ENCODE measurements around the gene PPTC7. TPM values are rescaled to one million over a fixed set of nuclear protein-coding genes. Genes with fewer than 3 reads are reported as not detected.
"Not testable (repeated sequence)": the region's sequence is repeated elsewhere in the genome, so short reads cannot be mapped to it uniquely, and the experiment has no call there.

Gene PPTC7
- total RNA-seq, 4 donors from 2014 or later: 3.6 to 34.1 (median 21.1) TPM

DNA sequence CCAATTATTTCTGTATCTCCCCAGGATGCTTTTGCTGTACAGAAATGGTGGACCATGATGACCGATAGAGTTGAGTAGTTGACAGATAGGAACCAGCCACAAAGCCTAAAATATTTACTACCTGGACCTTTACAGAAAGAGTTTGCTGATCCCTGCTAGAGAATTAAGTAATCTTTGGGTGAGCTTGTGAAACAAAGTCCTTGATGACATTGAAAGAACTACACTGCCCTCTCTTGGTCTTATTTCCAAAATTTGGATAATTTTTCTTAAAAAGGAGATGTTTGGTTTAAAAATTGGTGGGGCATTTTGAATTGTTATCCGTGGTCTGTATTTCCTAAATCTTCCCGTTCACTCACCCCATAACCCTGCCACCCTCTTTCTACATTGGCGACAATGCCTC lies 17.1 kb upstream of the PPTC7 start:
- intact Hi-C loops (cut with DNase I; ENCODE audit: low total_unique reads): loop anchor here (5.0 kb wide), 1 partner anchor 88 kb away; no protein-coding TSS in a partner anchor
- Histone ChIP-seq H3K27ac (no peak overlapping the region), H3K9me3 (no peaks in the 10 kb centered on the region), H3K4me3 (no peak overlapping the region), H3K27me3 (no peaks in the 10 kb centered on the region), H3K4me1 (no peaks in the 10 kb centered on the region), H3K36me3 (no peaks in the 10 kb centered on the region)
- DNase-seq: no peak
- TF ChIP-seq POLR2A (IDR thresholded peaks at IDR 0.05): no peak
- TF ChIP-seq, protein P1, sequence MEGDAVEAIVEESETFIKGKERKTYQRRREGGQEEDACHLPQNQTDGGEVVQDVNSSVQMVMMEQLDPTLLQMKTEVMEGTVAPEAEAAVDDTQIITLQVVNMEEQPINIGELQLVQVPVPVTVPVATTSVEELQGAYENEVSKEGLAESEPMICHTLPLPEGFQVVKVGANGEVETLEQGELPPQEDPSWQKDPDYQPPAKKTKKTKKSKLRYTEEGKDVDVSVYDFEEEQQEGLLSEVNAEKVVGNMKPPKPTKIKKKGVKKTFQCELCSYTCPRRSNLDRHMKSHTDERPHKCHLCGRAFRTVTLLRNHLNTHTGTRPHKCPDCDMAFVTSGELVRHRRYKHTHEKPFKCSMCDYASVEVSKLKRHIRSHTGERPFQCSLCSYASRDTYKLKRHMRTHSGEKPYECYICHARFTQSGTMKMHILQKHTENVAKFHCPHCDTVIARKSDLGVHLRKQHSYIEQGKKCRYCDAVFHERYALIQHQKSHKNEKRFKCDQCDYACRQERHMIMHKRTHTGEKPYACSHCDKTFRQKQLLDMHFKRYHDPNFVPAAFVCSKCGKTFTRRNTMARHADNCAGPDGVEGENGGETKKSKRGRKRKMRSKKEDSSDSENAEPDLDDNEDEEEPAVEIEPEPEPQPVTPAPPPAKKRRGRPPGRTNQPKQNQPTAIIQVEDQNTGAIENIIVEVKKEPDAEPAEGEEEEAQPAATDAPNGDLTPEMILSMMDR (IDR thresholded peaks at IDR 0.05): peak; percentile 50 to 80 (median 64)

- DNase-seq: no peak
- no peaks in the 10 kb centered on the region for H3K27me3 ChIP-seq
- intact Hi-C loops (cut with DNase I; ENCODE audit: low total_unique reads): no loop called here
Observed at GRCh38 chr12:110599334-110599733, 16.2 kb upstream of the PPTC7 start.

DNA sequence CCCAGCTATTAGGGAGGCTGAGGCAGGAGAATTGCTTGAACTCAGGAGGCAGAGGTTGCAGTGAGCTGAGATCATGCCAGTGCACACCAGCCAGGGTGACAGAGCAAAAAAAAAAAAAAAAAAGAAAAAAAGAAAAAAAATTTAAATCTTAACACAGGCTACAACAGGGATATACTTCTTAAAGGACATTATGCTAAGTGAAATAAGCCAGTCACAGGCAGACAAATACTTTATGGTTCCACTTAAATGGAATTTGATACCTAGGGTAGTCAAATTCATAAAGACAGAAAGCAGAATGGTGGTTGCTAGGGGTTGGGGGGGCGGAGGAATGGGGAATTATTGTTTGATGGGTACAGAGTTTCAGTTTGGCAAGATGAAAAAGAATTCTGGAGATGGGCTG lies 14.8 kb upstream of the PPTC7 start:
- intact Hi-C loops (cut with DNase I; ENCODE audit: low total_unique reads): no loop called here
- no peaks in the 10 kb centered on the region for H3K9me3 ChIP-seq

More at GRCh38 chr12:110599334-110599733, 16.2 kb upstream of the PPTC7 start:
- Histone ChIP-seq H3K9me3 (no peaks in the 10 kb centered on the region), H3K27ac (no peak overlapping the region), H3K4me1 (no peaks in the 10 kb centered on the region), H3K4me3 (no peak overlapping the region), H3K36me3 (no peaks in the 10 kb centered on the region)
- TF ChIP-seq POLR2A (IDR thresholded peaks at IDR 0.05): no peak

DNA sequence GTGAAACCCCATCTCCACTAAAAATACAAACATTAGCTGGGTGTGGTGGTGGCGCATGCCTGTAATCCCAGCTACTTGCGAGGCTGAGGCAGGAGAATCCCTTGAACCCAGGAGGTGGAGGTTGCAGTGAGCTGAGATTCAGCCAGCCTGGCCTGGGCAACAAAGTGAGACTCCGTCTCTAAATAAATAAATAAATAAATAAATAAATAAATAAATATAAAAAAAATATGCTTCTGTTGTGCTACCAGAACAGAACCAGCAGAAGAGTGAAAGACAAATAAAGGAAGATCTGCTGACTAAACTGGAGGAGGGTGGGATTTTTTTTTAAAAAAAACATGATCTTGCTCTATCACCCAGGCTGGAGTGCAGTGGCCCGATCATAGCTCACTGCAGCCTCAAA lies 9.8 kb upstream of the PPTC7 start:
- H3K4me3 ChIP-seq; H3K9me3 ChIP-seq; H3K36me3 ChIP-seq; H3K27ac ChIP-seq; DNase-seq; intact Hi-C loops (cut with DNase I; ENCODE audit: low total_unique reads); H3K4me1 ChIP-seq; H3K27me3 ChIP-seq: not testable (repeated sequence)

More for the DNA sequence above, 14.8 kb upstream of the PPTC7 start:
- DNase-seq: no peak
- Histone ChIP-seq H3K27ac (no peak overlapping the region), H3K4me3 (no peak overlapping the region), H3K4me1 (no peaks in the 10 kb centered on the region), H3K27me3 (no peaks in the 10 kb centered on the region), H3K36me3 (no peaks in the 10 kb centered on the region)
- no peak for TF ChIP-seq POLR2A (IDR thresholded peaks at IDR 0.05)
- TF ChIP-seq, protein P1 (IDR thresholded peaks at IDR 0.05): no peak

DNA sequence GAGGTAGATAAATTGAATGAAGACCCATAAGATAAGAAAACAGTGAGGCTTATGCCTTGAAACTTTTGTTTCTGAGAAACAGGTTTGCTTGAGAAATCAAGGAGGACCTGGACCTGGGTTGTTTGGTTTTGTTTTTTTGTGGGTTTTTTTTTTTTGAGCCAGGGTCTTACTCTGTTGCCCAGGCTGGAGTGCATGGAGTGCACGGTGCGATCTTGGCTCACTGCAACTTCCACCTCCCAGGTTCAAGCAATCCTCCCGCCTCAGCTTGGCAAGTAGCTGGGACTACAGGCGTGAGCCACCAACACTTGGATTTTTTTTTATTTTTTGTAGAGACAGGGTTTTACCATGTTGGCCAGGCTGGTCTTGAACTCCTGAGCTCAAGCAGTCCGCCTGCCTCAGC lies 9.0 kb upstream of the PPTC7 start:
- Histone ChIP-seq H3K27ac (peak overlapping the region in 1 of 2 donors; percentile 66), H3K36me3 (no peaks in the 10 kb centered on the region), H3K4me1 (no peaks in the 10 kb centered on the region), H3K27me3 (no peaks in the 10 kb centered on the region), H3K9me3 (no peaks in the 10 kb centered on the region), H3K4me3 (no peak overlapping the region)
- no peak for TF ChIP-seq POLR2A (IDR thresholded peaks at IDR 0.05)
- TF ChIP-seq, protein P1 (IDR thresholded peaks at IDR 0.05): no peak
- intact Hi-C loops (cut with DNase I; ENCODE audit: low total_unique reads): no loop called here
- DNase-seq: no peak

DNA sequence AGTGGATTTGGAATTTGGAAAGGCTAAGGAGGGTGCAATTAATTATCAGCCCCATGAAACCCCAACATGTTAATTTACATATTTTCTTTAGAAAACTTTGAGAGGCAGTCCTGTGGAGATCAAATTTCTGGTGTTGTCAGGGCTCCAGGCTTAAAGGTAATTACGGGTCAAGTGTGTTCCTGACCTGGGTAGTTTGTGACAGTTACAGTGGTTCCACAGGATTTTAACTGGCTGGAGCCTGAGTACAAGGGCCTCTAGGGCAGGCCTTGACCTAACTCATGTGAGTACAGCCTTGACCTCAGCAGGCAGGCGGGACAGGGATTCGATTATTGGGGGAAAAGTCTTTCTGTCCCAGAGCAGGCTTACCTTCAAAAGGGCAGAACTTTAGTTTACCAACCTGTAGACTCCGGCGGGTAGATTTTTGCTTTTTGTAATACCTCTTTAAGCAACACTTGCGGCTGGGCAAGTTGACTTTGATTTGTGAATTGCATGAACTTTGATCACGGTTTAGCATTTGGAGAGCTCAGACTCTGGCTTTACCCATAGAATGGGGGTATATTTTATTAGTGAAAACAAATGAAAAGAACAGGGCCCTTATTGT lies 8.4 kb upstream of the PPTC7 start:
- intact Hi-C loops (cut with DNase I; ENCODE audit: low total_unique reads): no loop called here

More for the DNA sequence above, 8.4 kb upstream of the PPTC7 start:
- no peaks in the 10 kb centered on the region for H3K27me3 ChIP-seq
- H3K9me3 ChIP-seq: no peaks in the 10 kb centered on the region
- H3K27ac ChIP-seq: peak overlapping the region; percentile 66 to 68
- no peaks in the 10 kb centered on the region for H3K4me1 ChIP-seq
- H3K4me3 ChIP-seq: no peak overlapping the region
- TF ChIP-seq POLR2A (IDR thresholded peaks at IDR 0.05): no peak
- TF ChIP-seq, protein P1 (IDR thresholded peaks at IDR 0.05): no peak
- H3K36me3 ChIP-seq: no peaks in the 10 kb centered on the region
- no peak for DNase-seq

All from uterus (tissue), 4 donors.